Tibial nerve (tissue), 4 donors: ENCODE measurements around the gene DNMT3A. TPM values are rescaled to one million over a fixed set of nuclear protein-coding genes. Genes with fewer than 3 reads are reported as not detected.

Experiments used
- DNase-seq, 2 donors: peaks; one replicate each; pipeline ENCODE4 v3.0.0-alpha.2; 2019; ENCODE audit warnings: low spot score in 2 of 2
- H3K27ac ChIP-seq, 4 donors: fragments of 200-600 bp; sonication (generic) in 3 of 4; one replicate each; pipeline ENCODE4 v1.5.1; 2017 to 2019; ENCODE audit warnings: mild to moderate bottlenecking in 1 of 4
- H3K27me3 ChIP-seq, 2 donors: fragments of 200-600 bp; sonication (generic) in 1 of 2; one replicate each; pipeline versions ENCODE4 v1.5.1 to v1.6.0; 2017 to 2019
- H3K36me3 ChIP-seq, 3 donors: fragments of 200-600 bp; sonication (generic); one replicate each; pipeline ENCODE4 v1.5.1; 2018 to 2019
- H3K4me1 ChIP-seq, 4 donors: fragments of 200-600 bp; sonication (generic) in 3 of 4; one replicate each; pipeline ENCODE4 v1.5.1; 2017 to 2019
- H3K4me3 ChIP-seq, 4 donors: fragments of 200-600 bp; sonication (generic) in 3 of 4; one replicate each; pipeline ENCODE4 v1.5.1; 2017 to 2019; ENCODE audit warnings: mild to moderate bottlenecking in 1 of 4, moderate library complexity in 1 of 4
- H3K9me3 ChIP-seq, 4 donors: fragments of 200-600 bp; sonication (generic) in 3 of 4; one replicate each; pipeline ENCODE4 v1.5.1; 2017 to 2019
- EP300 ChIP-seq, 2 donors: sonication (generic); formaldehyde crosslinking; IDR thresholded peaks; one replicate each; pipeline ENCODE4 v1.6.1; 2017; ENCODE audit warnings: antibody characterized with exemption in 2 of 2, mild to moderate bottlenecking in 1 of 2
- POLR2A ChIP-seq, 2 donors: fragments of 450-650 bp; IDR thresholded peaks; one replicate each; pipeline ENCODE4 v1.6.1; 2017; ENCODE audit warnings: antibody characterized with exemption in 2 of 2, mild to moderate bottlenecking in 2 of 2, moderate library complexity in 2 of 2
- WGBS, 2 donors: methylation state at CpG; one replicate each; pipeline ENCODE4 v1.1.5; 2018; 5-methylcytosine and 5-hydroxymethylcytosine counted together
- total RNA-seq, 4 donors: library from RNA; depleted of rRNA; stranded (reverse); fragments of >200 nt; gene quantifications; one replicate each; pipeline ENCODE4 v1.1.0, GENCODE V29; 2016
- TF ChIP-seq, protein P1 (sequence below), 5 experiments: fragments of 200-600 bp in 3 of 5; fragments of 450-650 bp in 2 of 5; sonication (generic) in 3 of 5; IDR thresholded peaks; one replicate each; pipeline ENCODE4 v1.5.1; 2016 to 2019; ENCODE audit warnings: antibody characterized with exemption in 5 of 5, mild to moderate bottlenecking in 3 of 5, moderate library complexity in 2 of 5

Gene DNMT3A
- total RNA-seq, 4 donors from 2014 or later, result 17.4 to 28.4 (median 25.0) TPM

GRCh38 chr2:25226827-25227226 is 114.9 kb downstream of the DNMT3A start:
- WGBS, 2 donors, result 98 to 99% methylated on average over 4 of the region's 4 CpGs
- TF ChIP-seq, protein P1, sequence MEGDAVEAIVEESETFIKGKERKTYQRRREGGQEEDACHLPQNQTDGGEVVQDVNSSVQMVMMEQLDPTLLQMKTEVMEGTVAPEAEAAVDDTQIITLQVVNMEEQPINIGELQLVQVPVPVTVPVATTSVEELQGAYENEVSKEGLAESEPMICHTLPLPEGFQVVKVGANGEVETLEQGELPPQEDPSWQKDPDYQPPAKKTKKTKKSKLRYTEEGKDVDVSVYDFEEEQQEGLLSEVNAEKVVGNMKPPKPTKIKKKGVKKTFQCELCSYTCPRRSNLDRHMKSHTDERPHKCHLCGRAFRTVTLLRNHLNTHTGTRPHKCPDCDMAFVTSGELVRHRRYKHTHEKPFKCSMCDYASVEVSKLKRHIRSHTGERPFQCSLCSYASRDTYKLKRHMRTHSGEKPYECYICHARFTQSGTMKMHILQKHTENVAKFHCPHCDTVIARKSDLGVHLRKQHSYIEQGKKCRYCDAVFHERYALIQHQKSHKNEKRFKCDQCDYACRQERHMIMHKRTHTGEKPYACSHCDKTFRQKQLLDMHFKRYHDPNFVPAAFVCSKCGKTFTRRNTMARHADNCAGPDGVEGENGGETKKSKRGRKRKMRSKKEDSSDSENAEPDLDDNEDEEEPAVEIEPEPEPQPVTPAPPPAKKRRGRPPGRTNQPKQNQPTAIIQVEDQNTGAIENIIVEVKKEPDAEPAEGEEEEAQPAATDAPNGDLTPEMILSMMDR (IDR thresholded peaks at IDR 0.05), result no peak
- TF ChIP-seq POLR2A (IDR thresholded peaks at IDR 0.05), result no peak
- no peak for TF ChIP-seq EP300 (IDR thresholded peaks at IDR 0.05)

GRCh38 chr2:25222477-25223121 is 119.1 kb downstream of the DNMT3A start:
- Histone ChIP-seq H3K36me3 (no peaks in the 10 kb centered on the region), H3K9me3 (no peaks in the 10 kb centered on the region), H3K27ac (no peak overlapping the region), H3K4me1 (no peaks in the 10 kb centered on the region), H3K4me3 (no peak overlapping the region), H3K27me3 (no peaks in the 10 kb centered on the region)
- 61 to 74% methylated on average over 5 of the region's 5 CpGs for WGBS, 2 donors
- DNase-seq, result no peak
- TF ChIP-seq EP300 (IDR thresholded peaks at IDR 0.05), result no peak
- TF ChIP-seq, protein P1 (IDR thresholded peaks at IDR 0.05), result no peak
- TF ChIP-seq POLR2A (IDR thresholded peaks at IDR 0.05), result no peak

More at GRCh38 chr2:25226827-25227226, 114.9 kb downstream of the DNMT3A start:
- H3K9me3 ChIP-seq, result no peaks in the 10 kb centered on the region
- no peak overlapping the region for H3K4me3 ChIP-seq
- peaks cover 0 to 30% (median 3%) of the 10 kb centered on the region in 4 donors for H3K4me1 ChIP-seq
- no peak for DNase-seq
- no peaks in the 10 kb centered on the region for H3K27me3 ChIP-seq
- no peak overlapping the region for H3K27ac ChIP-seq
- H3K36me3 ChIP-seq, result peaks cover 0 to 9% (median 0%) of the 10 kb centered on the region in 3 donors

DNA sequence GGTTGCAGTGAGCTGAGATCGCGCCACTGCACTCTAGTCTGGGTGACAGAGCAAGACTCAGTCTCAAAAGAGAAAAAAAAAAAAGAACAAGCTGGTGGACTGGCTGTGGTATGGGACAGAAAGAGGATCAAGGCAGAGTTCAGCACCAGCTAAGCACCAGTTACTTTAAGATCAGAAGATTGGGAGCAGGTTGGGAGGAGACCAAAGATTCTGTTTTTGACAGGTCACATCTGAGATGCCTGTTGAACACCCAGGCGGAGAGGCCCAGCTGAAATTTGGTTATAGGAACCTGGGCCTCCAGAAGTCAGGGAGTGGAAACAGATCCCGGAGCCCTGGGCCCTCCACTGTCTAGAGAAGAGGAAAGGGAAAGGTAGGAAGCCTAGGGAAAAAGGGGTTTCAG is 120.1 kb downstream of the DNMT3A start:
- 90 to 91% methylated on average over 4 of the region's 4 CpGs for WGBS, 2 donors
- H3K4me1 ChIP-seq, result peaks cover 0 to 3% (median under 1%) of the 10 kb centered on the region in 4 donors
- no peaks in the 10 kb centered on the region for H3K27me3 ChIP-seq
- H3K4me3 ChIP-seq, result no peak overlapping the region
- TF ChIP-seq EP300 (IDR thresholded peaks at IDR 0.05), result no peak
- no peak for TF ChIP-seq POLR2A (IDR thresholded peaks at IDR 0.05)
- TF ChIP-seq, protein P1 (IDR thresholded peaks at IDR 0.05), result no peak
- H3K9me3 ChIP-seq, result no peaks in the 10 kb centered on the region
- no peak overlapping the region for H3K27ac ChIP-seq
- H3K36me3 ChIP-seq, result no peaks in the 10 kb centered on the region
- DNase-seq, result no peak

DNA sequence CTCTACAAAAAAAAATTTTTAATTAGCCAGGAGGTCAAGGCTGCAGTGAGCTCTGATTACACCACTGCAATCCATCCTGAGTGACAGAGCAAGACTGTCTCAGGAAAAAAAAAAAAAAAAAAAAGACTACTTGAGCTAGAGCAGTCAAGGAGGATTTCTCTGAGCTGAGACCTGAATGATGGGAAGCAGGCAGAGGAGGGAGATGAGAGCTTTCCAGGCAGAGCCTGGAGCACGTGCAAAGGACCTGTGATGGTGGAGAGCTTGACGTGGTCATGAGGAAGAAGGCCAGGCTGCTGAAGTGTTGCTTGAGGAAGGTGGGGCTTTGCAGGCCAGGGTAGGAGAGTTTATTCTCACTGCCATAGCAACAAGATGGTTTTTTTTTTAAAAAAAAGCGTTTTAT is 121.4 kb downstream of the DNMT3A start:
- TF ChIP-seq EP300 (IDR thresholded peaks at IDR 0.05) (no peak), POLR2A (IDR thresholded peaks at IDR 0.05) (no peak)
- TF ChIP-seq, protein P1 (IDR thresholded peaks at IDR 0.05), result no peak
- no peaks in the 10 kb centered on the region for H3K27me3 ChIP-seq
- WGBS, 2 donors, result 83 to 88% methylated on average over 3 of the region's 3 CpGs
- no peaks in the 10 kb centered on the region for H3K9me3 ChIP-seq
- no peak overlapping the region for H3K4me3 ChIP-seq
- DNase-seq, result no peak
- H3K36me3 ChIP-seq, result no peaks in the 10 kb centered on the region
- H3K4me1 ChIP-seq, result peaks cover 0 to 7% (median 3%) of the 10 kb centered on the region in 4 donors
- H3K27ac ChIP-seq, result no peak overlapping the region

DNA sequence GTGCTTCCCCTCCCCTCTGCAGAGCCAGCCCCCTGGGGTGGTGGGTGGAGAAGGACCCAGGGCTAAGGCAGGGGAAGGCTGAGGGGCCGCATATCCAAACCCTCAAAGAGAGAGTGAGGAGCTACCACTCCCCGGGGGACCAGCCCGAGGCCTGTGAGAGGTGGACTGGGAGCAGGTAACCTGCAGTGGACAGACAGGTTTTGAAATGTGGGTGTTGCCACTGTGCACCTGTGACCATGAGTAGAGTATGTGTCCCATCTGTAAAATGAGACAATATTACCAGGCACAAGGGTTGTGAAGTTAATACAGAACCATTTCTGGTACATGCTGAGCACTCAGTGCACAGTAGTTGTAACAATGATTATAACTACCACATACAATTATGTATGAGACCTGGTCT is 122.1 kb downstream of the DNMT3A start:
- H3K27ac ChIP-seq, result no peak overlapping the region
- H3K4me1 ChIP-seq, result peaks cover 0 to 7% (median 3%) of the 10 kb centered on the region in 4 donors
- no peaks in the 10 kb centered on the region for H3K9me3 ChIP-seq
- no peaks in the 10 kb centered on the region for H3K36me3 ChIP-seq
- H3K27me3 ChIP-seq, result no peaks in the 10 kb centered on the region
- WGBS, 2 donors, result 79 to 86% methylated on average over 3 of the region's 3 CpGs
- H3K4me3 ChIP-seq, result no peak overlapping the region
- TF ChIP-seq, protein P1 (IDR thresholded peaks at IDR 0.05), result no peak
- no peak for TF ChIP-seq POLR2A (IDR thresholded peaks at IDR 0.05)
- TF ChIP-seq EP300 (IDR thresholded peaks at IDR 0.05), result no peak
- no peak for DNase-seq
